Measurements from ENCODE around the gene LHPP.
"Not testable (repeated sequence)": the region's sequence is repeated elsewhere in the genome, so short reads cannot be mapped to it uniquely, and the experiment has no call there.

LHPP gene, protein sequence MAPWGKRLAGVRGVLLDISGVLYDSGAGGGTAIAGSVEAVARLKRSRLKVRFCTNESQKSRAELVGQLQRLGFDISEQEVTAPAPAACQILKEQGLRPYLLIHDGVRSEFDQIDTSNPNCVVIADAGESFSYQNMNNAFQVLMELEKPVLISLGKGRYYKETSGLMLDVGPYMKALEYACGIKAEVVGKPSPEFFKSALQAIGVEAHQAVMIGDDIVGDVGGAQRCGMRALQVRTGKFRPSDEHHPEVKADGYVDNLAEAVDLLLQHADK

DNA sequence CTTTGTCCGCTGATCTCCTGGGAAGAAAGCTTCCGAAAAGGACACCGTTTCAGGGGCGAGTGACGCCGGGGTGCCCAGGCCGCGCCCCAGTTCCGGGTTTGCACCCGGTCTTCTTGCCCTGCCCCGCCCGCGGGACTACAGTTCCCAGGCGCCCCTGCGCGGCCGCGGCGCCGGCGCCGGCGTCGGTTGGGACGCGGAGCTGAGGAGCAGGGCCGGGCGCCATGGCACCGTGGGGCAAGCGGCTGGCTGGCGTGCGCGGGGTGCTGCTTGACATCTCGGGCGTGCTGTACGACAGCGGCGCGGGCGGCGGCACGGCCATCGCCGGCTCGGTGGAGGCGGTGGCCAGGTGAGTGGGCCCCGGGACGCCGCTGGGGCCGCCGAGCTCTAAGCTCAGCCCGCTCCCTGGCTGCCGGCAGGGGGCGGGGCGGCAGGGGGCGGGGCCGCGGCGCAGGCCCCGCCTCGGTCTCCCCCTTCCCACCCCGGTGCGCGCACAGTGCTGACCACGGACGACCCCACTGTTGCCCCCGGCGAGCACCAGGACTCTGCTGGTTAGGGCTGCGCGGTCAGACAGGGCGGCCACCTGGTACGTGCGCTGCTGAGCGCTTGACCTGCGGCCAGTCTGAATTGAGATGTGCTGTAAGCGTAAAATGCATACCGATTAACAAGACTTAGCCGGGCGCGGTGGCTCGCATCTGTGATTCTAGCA, at the start of gene LHPP:
Gene LHPP, plus strand, starts transcription at position 182 of the 706 bp plus-strand sequence. Its CDS starts 40 bp downstream, at position 222.
- DNase-seq: no peak

DNA sequence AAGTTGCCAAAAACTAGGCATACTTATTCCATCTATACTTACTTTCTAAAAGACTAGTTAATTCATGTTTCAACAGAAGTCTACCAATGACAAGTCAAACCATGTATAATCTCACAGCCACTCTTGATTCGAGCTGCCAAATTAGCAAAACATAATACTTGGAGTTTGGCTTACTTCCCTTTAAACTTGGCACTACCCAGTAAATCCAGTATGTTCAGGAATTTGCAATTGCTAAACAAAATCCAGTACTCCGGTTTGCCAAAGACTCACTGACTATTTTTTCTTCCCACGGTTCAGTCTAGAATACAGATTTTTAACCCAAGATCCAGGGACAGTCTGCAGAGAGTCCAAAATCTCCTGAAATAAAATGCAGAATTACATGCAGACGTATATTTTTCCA, 47.5 kb upstream of the LHPP start:
- no peak for DNase-seq

DNA sequence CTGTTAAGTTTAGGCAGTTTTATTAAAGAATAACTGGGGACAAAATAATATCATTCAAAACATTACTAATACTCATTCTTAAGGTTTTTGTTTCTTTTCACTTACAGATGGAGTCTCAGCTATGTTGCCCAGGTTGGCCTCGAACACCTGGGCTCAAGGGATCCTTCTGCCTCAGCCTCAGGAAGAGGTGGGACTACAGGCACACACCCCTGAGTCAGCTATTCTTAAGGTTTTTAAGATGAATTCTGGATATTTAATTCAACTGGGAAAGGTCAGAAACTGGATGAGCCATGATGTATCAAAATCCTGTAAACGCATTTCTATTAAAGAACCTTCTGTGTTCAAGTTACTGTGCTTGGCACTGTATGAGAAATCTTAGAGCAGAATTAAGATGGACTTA, 46.4 kb upstream of the LHPP start:
- no peak for DNase-seq

DNA sequence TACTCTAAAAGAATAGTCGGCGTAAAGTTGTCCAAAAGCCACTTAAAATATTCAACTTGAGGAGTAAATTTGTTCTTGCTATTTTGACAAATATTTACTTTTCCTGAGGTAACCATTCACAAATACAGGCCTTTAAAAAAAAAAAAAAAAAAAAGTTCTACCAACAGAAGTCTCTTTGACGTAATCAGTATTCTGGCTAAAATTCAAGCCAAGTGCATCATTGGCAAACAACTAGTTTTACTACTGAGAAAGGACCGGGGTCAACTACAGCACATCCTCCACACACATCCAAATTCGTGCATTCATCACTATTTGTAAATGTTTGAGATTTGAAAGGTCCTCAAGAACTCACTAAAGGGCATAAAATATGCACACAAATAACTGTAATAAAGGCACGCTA, 44.9 kb upstream of the LHPP start:
- DNase-seq: no peak

DNA sequence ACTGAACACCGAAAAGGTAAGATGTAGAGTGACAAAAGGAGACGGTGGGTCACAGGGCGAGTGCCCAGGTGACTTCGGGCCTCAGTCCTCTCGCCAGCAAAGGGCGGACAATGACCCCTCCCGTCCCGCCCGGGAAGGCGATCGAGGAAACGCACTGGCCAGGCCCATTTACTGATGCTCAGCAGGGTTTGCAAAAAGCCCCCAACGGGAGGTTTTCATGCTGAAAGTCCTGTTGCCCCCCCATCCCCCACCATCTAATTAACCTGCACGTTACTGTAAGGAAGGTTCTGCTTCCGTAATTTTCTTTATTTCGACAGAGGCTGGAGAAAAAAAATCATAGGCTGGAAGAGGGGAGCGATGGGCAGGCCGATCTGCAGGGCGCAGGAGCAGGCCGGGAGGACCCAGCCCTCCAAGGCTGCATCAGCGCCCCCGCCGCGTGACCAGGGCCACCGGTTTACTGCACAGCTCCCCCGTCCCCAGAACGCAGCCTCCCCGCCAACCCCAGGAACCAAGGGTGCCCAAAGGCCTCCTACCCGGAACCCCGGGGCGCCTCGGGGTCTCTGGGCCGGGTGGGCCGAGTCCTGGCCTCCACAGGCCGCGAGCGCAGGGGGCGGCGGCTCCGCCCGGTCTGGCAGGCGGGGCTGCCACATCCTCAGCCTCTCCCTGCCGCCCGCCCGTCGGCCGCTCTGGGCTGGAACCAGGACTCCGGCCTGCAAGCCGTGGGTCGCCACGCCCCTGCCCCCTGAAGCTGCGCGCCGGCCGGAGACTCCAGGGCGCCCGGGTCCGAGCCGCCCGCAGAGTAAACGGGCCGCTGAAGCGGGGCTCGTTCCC, 43.5 kb upstream of the LHPP start:
- no peak for DNase-seq

DNA sequence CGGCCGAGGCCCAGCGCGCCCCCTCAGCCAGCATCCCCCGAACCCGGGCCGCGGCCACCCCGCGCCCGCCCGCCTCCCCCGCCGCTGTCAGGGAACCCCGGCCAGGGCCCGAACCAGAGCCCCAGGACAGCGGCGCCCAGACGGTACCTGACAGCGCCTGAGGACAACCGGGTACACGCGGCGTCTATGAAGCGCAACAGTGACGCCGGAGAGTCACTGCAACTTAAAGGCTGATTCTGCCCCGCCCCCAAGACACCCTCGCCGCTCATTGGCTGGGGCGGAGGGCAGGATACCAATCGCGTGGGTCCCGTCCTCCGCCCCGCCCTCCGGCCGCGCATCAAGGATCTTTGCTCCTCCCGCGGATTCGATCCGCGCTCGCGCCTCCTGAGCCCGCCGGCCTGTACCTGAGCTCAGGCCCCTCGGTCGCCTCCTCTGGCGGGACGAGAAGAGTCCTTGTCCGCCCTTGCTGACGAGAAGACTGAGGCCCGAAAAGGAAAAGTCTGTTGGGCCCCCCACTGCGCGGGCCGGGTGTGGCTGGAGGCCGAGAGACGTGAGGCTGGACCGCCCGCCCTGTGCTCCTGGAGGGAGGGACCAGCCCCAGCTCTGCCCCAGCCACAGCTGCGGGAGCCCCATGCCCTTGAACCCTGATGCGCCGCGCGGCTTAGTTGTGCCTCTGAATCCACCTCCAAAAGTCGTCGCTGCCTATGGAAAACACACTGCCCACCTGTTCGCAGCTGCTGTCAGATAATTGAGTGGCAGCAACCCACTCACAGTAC, 42.7 kb upstream of the LHPP start, which contains the start of gene OAT:
Gene OAT, minus strand, starts transcription at position 198 of the 776 bp plus-strand sequence. CDS start 6,752 bp downstream, outside the sequence.
- peak; percentile 62 for DNase-seq

DNA sequence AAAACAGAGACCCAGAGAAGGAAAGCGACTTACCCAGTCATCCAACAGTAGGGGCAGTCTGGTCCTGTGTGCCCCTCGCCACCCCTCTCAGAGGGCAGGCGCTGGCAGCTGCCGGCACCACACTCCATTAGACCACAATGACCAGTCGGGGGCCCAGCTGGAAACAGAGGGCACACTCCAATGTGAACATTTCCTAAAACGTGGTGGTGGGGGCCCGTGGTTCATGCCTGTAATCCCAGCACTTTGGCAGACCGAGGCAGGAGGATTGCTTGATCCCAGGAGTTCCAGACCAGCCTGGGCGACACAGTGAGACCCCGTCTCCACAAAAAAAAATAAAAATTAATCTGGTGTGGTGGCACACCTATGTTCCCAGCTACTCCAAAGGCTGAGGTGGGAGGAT, 42.0 kb upstream of the LHPP start:
- DNase-seq: no peak

DNA sequence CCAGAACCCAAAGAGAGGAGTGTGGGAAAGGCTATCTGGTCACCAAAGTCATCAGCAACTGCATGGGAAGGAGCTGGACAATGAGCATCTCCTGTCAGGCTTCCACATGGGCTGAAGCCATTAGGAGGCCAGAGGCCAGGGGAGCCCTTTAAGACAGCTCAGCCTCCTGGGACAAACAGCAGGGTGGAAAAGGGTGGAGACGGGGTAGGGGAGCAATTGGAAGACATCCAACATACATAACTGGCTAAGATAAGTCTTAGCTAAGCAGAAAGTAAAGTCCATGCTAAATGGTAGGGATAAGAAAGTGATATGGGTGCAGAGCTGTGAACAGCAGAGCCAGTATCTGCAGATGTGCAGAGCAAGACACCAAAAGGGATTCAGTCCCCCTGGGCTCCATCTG, 41.4 kb upstream of the LHPP start:
- no peak for DNase-seq

DNA sequence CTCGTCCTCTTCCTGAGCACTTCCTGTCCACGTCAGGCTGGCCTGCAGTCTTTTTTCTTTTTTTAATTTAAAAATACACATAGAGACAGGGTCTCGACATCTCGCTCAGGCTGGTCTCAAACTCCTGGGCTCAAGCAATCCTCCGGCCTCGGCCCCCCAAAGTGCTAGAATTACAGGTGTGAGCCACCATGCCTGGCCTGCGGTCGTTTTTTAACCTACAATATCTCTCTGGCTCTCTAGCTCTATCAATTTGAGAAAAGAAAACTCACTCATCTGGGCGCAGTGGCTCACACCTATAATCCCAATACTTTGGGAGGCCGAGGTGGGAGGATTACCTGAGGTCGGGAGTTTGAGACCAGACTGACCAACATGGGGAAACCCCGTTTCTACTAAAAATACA, 38.9 kb upstream of the LHPP start:
- no peak for DNase-seq

DNA sequence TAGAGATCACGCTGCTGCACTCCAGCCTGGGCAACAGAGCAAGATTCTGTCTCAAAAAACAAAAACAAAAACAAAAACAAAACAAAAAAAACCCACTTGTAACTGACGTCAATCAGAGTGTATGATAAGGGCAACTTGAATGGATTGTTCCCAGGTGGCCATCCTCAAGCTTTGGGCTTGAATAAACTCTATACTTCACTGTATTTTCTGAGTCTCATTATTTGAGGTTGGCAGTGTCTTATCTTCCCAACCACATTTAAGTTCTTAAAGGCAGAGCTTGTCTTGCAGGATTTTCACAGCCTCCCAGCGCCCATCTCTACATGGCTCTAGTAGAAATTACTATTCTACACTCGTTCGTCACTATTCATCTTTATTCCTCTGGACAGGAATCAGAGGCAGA, 37.8 kb upstream of the LHPP start:
- no peak for DNase-seq

DNA sequence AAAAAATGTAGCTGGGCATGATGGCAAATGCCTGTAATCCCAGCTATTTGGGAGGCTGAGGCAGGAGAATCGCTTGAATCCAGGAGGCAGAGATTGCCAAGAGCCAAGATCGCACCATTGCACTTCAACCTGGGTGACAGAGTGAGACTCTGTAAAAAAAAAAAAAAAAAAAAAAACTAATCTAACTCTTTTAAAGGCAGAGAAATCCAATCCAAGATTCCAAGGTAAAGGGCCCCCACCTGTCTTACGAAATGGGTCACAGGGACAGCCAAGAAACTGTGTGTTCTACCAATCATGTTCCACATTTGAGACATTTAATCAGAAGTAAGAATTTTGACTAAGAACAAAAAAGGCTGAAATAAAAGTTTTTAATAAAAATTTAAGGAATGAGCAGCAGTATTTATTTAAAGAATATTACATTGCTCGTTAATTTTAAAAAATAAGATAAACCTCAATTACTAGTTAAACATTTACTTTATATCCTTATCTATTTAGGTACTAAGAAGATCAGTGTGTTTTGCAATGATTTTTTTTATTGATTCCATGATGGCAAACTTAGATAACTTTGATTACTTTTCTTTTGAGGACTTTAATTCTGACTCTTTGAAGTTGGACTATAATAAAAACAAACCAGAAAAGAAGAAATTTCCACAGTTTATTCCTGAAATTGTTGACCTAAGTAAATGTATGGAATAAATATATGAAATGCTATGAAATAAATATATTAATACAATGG, 36.2 kb upstream of the LHPP start:
- DNase-seq: no peak

DNA sequence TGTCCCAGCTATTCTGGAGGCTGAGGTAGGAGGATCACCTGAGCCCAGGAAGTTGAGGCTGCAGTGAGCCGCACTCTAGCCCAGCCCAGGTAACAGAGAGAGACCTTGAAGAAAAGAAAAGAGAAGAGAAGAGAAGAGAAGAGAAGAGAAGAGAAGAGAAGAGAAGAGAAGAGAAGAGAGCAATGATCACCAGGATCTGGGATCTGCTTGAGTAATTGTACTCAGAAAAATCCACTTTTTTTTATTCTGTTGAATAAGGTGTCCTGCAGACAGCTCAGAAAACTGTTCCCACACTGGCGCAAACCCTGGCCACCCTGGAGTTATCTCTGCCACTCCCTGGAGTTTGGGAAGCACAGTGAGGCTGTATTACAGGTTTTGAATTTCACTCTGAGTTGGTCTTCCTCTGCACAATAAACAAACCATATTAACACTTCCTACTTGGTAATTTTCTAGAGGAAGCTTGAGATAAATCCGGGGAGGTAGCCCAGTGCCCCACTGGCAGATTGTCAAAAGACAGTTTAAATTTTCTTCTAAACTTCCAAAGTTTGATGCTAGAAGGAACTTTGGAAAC, 33.3 kb upstream of the LHPP start:
- no peak for DNase-seq

DNA sequence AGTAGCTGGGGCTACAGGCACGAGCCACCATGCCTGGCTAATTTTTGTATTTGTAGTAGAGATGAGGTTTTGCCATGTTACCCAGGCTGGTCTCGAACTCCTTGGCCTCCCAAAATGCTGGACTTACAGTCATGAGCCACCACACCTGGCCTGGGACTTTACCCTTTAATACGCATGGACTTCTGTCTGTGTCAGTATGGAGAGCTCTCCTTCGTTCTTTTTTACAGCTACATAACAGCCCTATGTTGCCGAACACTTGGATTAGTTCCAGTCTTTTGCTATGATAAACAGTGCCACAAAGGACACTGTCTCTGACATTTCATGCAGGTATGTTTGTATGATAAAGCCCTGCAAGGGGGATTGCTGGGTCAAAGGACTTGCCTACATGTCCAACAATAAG, 32.0 kb upstream of the LHPP start:
- DNase-seq: no peak

DNA sequence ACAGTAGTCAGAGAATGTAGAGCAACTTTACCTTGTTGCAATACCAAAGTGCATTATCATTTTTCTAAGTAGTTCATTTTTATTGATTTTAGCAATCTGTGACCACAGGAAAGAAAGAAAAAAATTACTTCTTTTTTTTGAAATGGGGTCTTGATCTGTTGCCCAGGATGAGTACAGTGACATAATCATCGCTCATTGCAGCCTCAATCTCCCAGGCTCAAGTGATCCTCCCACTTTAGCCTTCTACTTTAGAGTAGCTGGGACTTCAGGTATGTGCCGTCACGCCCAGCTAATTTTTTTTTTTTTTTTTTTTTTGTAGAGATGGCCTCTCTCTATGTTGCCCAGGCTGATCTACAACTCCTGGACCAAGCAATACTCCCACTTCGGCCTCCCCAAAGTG, 31.5 kb upstream of the LHPP start:
- DNase-seq: no peak

DNA sequence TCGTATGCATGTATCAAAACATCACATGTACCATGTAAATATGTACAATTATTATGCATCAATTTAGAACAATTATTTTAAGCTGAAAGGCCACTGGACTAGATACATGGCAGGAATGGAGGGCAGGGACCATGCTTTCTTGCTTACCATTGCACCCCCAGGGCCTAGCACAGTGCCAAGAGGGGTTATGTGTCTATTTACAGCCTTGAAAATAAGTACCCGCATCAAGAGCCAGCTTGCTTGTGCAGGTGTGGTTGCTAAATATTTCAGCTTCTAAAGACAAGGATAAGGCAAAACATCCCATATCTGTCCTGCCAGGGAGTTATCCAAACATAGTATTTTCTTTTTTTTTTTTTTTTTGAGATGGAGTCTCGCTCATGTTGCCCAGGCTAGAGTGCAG, 28.2 kb upstream of the LHPP start:
- DNase-seq: no peak

DNA sequence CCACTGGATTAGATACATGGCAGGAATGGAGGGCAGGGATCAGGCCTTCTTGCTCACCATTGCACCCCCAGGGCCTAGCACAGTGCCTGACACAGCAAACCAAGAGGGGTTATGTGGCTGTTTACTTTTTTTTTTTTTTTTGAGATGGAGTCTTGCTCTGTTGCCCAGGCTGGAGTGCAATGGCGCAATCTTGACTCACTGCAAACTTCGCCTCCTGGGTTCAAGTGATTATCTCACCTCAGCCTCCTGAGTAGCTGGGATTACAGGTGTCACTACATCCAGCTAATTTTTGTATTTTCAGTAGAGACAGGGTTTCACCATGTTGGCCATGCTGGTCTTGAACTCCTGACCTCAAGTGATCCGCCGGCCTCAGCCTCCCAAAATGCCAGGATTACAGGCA, 25.9 kb upstream of the LHPP start:
- DNase-seq: not testable (repeated sequence)

DNA sequence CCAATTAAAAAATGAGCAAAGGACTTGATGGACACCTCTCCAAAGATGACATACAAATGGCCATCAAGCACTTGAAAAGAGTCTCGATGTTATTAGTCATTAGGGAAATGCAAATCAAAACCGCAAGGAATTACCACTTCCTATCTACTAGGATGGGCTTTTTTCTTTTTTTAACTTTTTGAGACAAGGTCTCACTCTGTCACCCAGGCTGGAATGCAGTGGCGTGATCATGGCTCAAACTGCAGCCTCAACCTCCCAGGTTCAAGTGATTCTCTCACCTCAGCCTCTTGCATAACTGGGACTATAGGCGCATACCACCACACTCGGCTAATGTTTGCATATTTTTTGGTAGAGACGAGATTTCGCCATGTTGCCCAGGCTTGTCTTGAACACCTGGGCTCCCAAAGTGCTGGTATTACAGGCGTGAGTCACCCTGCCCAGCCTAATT, 25.4 kb upstream of the LHPP start:
- DNase-seq: no peak

DNA sequence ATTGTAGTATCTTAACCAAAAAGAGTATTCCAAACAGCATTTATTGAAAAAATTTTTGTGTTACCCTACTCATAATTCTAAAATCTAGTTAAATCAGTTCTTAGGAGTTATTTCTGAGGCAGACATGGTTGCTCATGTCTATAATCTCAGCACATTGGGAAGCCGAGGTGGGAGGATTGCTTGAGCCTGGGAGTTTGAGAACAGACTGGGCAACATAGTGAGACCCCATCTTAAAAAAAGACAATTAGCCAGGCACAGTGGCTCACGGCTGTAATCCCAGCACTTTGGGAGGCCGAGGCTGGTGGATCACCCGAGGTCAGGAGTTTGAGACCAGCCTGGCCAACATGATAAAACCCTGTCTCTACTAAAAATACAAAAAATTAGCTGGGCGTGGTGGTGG, 19.9 kb upstream of the LHPP start:
- DNase-seq: not testable (repeated sequence)

DNA sequence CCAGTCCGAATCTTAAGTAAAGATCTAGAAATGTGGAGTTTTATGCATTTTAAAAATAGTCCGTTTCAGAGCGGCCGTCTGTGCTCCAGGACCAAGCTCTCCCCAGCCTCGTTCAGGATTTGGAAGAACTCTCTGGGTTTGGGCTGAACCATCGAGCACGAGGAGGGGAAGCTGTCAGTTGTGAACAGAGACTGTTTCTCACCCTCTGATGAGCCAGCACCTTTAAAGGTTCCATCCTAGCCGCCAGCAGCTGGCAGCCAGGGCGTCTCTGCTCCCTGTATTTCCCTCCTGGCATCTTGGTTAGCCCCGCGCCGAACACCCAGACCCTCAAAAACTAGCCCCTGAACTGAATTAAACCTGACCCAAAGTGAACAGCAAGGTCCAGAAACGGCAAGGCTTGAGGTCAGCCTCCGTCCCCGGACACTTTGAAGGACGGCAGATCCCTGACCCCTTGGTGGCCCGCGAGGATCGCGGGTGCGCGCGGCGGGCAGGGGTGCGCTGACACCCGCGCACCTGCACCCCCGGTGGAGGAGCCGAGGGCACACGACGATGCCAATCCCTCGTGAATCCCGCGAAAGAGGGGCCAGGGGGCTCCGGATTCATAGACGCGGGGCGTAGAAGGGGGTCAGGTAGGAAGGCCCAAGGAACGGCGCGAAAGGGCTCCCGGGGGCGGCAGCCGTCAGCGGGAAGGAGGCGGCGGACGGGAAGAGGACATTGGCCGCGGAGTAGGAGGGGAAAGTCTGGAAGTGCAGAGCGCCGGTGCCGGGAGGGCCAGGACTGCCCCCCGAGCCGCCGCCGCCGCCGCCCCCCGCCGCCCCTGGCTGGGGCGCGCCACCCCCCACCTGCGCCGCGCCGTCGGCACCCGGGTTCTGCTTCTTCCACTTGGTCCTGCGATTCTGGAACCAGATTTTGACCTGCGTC, 14.5 kb upstream of the LHPP start:
- DNase-seq: no peak

DNA sequence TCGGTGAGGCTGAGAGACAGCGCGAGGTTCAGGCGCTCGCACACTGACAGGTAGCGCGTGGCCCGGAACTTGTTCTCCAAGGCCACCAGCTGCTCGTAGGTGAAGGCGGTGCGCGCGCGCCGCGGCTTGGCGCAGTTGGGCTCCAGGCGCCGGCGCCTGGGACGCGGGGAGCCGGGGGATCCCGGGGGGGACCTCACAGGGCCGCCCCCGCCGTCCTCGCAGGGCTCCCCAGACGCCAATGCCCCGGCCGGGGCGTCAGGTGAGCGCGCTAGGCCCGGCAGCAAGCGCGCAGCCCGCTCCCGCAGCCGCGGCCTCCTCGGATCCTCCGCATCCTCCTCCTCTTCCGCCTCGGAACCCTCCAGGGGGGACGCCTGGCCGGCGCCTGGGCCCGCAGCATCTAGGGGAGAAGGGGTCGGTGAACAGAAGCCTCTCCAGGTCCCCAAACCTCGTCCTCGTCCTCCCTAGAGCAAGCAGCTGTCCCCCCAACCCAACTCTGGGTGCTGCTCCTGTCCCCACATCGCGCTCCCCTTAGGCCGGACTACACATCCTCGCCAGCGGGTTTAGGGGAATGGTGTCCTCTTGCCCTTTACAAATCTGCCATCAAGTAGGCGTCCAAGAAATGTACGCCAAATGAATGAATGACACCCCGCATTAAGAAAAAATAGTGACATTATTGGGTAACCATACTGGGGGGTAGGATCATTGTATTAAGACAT, 13.7 kb upstream of the LHPP start:
- DNase-seq: no peak

Measured in NCI-H1417 treated with DMSO at 0.1 percent for 48 hours (cell line).